Smooth muscle cell (in vitro differentiated cells): ENCODE measurements around the gene DPP10. TPM values are rescaled to one million over a fixed set of nuclear protein-coding genes. Genes with fewer than 3 reads are reported as not detected.

Experiments
- DNase-seq: peaks from one replicate; lab custom pipeline; 2025; ENCODE audit not compliant: unreplicated experiment; lab: John Stamatoyannopoulos, UW
- H2AFZ ChIP-seq: fragments of 200-600 bp; sonication (generic); 2 replicates; pipeline ENCODE4 v1.6.0; 2016; ENCODE audit warnings: antibody characterized with exemption, low read depth, mild to moderate bottlenecking
- H3F3A ChIP-seq: fragments of 200-600 bp; sonication (generic); 2 replicates; pipeline ENCODE4 v1.6.0; 2017; ENCODE audit warnings: antibody characterized with exemption, low read depth
- H3K27ac ChIP-seq: fragments of 200-600 bp; sonication (generic); 2 replicates; pipeline ENCODE4 v1.5.1; 2016; ENCODE audit warnings: low read depth, mild to moderate bottlenecking
- H3K27me3 ChIP-seq: fragments of 200-600 bp; sonication (generic); 2 replicates; pipeline ENCODE4 v1.6.1; 2016; ENCODE audit warnings: low read depth, mild to moderate bottlenecking
- H3K36me3 ChIP-seq: fragments of 200-600 bp; sonication (generic); 2 replicates; pipeline ENCODE4 v1.5.1; 2016; ENCODE audit warnings: low read depth
- H3K4me1 ChIP-seq: fragments of 200-600 bp; sonication (generic); 2 replicates; pipeline ENCODE4 v1.5.1; 2016; ENCODE audit warnings: low read depth
- H3K4me2 ChIP-seq: fragments of 200-600 bp; sonication (generic); 2 replicates; pipeline ENCODE4 v1.6.0; 2016; ENCODE audit warnings: mild to moderate bottlenecking
- H3K4me3 ChIP-seq: fragments of 200-600 bp; sonication (generic); 2 replicates; pipeline ENCODE4 v1.5.1; 2016; ENCODE audit warnings: mild to moderate bottlenecking
- H3K79me2 ChIP-seq: fragments of 200-600 bp; sonication (generic); 2 replicates; pipeline ENCODE4 v1.6.0; 2016; ENCODE audit warnings: low read depth, mild to moderate bottlenecking
- H3K9ac ChIP-seq: fragments of 200-600 bp; sonication (generic); 2 replicates; pipeline ENCODE4 v1.6.0; 2016; ENCODE audit warnings: low read depth
- H3K9me3 ChIP-seq: fragments of 200-600 bp; sonication (generic); replicated peaks from 2 replicates; pipeline ENCODE4 v1.5.1; 2016; ENCODE audit warnings: low read depth
- H4K20me1 ChIP-seq: fragments of 200-600 bp; sonication (generic); 2 replicates; pipeline ENCODE4 v1.6.0; 2016; ENCODE audit warnings: low read depth
- WGBS: methylation state at CpG from one replicate; pipeline ENCODE4 v1.1.7; 2016; ENCODE audit warnings: low lambda C conversion rate; 5-methylcytosine and 5-hydroxymethylcytosine counted together
- polyA plus RNA-seq: library from polyadenylated mRNA; unstranded; fragments of >200 nt; fragmentation: Nextera tagmentation; extraction: Ambion mirVana; gene quantifications from 2 replicates; pipeline ENCODE4 v1.2.1, GENCODE V29; 2016
- total RNA-seq: library from RNA; depleted of rRNA; stranded (reverse); fragments of >200 nt; gene quantifications from 2 replicates; pipeline ENCODE4 v1.2.3, GENCODE V29; 2014
- TF ChIP-seq, protein P1 (sequence below): fragments of 200-600 bp; sonication (generic); IDR thresholded peaks from 2 replicates; pipeline ENCODE4 v1.5.1; 2017; ENCODE audit warnings: borderline replicate concordance, mild to moderate bottlenecking, antibody characterized with exemption; ENCODE audit not compliant: insufficient read depth, poor library complexity, severe bottlenecking

The DPP10 gene
- total and polyA plus RNA-seq, 2 experiments from 2014 or later: 3.6 TPM; not detected in 1

DNA sequence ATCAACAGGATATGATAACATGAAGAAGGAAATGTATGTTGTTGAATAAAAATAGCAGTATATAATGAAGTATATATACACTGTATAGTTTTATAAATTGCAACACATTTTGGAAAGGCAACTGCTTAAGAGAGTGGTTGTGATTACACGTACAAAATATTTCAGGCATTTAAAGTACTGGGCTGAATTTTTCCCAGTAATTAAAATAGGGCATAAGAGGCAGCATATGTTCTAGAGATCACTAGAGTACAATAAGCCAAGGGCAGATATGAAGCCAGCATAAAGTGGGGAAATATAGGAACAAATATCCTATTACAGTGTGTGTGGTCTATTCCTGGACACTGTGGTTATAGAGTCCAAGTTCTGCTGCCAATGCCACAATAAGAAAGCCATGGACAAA is 14.1 kb downstream of the DPP10 start:
- TF ChIP-seq, protein P1, sequence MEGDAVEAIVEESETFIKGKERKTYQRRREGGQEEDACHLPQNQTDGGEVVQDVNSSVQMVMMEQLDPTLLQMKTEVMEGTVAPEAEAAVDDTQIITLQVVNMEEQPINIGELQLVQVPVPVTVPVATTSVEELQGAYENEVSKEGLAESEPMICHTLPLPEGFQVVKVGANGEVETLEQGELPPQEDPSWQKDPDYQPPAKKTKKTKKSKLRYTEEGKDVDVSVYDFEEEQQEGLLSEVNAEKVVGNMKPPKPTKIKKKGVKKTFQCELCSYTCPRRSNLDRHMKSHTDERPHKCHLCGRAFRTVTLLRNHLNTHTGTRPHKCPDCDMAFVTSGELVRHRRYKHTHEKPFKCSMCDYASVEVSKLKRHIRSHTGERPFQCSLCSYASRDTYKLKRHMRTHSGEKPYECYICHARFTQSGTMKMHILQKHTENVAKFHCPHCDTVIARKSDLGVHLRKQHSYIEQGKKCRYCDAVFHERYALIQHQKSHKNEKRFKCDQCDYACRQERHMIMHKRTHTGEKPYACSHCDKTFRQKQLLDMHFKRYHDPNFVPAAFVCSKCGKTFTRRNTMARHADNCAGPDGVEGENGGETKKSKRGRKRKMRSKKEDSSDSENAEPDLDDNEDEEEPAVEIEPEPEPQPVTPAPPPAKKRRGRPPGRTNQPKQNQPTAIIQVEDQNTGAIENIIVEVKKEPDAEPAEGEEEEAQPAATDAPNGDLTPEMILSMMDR: no peak
- no peak for DNase-seq
- H3K79me2 ChIP-seq: no peaks in the 10 kb centered on the region
- no peaks in the 10 kb centered on the region for H3K27me3 ChIP-seq
- H3K36me3 ChIP-seq: no peaks in the 10 kb centered on the region
- no peak overlapping the region for H3K4me2 ChIP-seq
- no peak overlapping the region for H3K27ac ChIP-seq
- WGBS: 70% methylated on average over 1 of the region's 1 CpG
- H3K4me3 ChIP-seq: no peak overlapping the region
- no peaks in the 10 kb centered on the region for H3F3A ChIP-seq
- peaks cover 10% of the 10 kb centered on the region for H3K4me1 ChIP-seq
- H2AFZ ChIP-seq: no peak overlapping the region
- no peak overlapping the region for H3K9ac ChIP-seq
- H3K9me3 ChIP-seq: no peaks in the 10 kb centered on the region
- no peaks in the 10 kb centered on the region for H4K20me1 ChIP-seq

DNA sequence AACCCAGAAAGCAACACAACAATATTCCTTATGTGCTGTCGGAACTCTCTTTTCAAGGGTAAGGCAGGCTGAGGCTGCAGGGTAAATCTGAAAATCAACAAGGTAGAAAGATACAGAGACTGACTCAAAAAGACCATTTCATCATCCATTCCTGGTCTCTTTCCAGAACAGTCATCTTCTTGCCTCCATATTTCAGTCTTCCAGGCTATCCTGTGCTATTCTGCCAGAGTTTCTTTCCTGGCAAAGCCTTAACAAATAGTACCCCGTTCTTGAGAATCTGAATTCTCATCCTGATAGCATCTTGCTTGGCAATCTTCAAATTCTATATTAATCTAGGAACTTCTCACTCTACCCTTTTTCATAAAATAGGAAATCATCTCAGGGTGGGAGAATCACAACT is 15.5 kb downstream of the DPP10 start:
- H3K9ac ChIP-seq: no peak overlapping the region
- H3K4me3 ChIP-seq: no peak overlapping the region
- H3K79me2 ChIP-seq: no peaks in the 10 kb centered on the region
- peaks cover 10% of the 10 kb centered on the region for H3K4me1 ChIP-seq
- no peak overlapping the region for H2AFZ ChIP-seq
- TF ChIP-seq, protein P1: no peak
- no peaks in the 10 kb centered on the region for H3F3A ChIP-seq
- no peak overlapping the region for H3K27ac ChIP-seq
- no peaks in the 10 kb centered on the region for H4K20me1 ChIP-seq
- no peaks in the 10 kb centered on the region for H3K9me3 ChIP-seq
- no peak for DNase-seq
- H3K36me3 ChIP-seq: no peaks in the 10 kb centered on the region
- 90% methylated on average over 2 of the region's 2 CpGs for WGBS
- no peaks in the 10 kb centered on the region for H3K27me3 ChIP-seq
- no peak overlapping the region for H3K4me2 ChIP-seq

GRCh38 chr2:114461116-114461515 is 18.7 kb downstream of the DPP10 start:
- H4K20me1 ChIP-seq: no peaks in the 10 kb centered on the region
- TF ChIP-seq, protein P1: no peak
- H3K36me3 ChIP-seq: no peaks in the 10 kb centered on the region
- H3K9ac ChIP-seq: no peak overlapping the region
- H3K9me3 ChIP-seq: no peaks in the 10 kb centered on the region
- peaks cover 10% of the 10 kb centered on the region for H3K4me1 ChIP-seq
- no peaks in the 10 kb centered on the region for H3F3A ChIP-seq
- no peak overlapping the region for H3K4me3 ChIP-seq
- no peak overlapping the region for H2AFZ ChIP-seq
- 94% methylated on average over 3 of the region's 3 CpGs for WGBS
- no peaks in the 10 kb centered on the region for H3K79me2 ChIP-seq
- H3K4me2 ChIP-seq: no peak overlapping the region
- H3K27ac ChIP-seq: no peak overlapping the region
- DNase-seq: no peak
- no peaks in the 10 kb centered on the region for H3K27me3 ChIP-seq

DNA sequence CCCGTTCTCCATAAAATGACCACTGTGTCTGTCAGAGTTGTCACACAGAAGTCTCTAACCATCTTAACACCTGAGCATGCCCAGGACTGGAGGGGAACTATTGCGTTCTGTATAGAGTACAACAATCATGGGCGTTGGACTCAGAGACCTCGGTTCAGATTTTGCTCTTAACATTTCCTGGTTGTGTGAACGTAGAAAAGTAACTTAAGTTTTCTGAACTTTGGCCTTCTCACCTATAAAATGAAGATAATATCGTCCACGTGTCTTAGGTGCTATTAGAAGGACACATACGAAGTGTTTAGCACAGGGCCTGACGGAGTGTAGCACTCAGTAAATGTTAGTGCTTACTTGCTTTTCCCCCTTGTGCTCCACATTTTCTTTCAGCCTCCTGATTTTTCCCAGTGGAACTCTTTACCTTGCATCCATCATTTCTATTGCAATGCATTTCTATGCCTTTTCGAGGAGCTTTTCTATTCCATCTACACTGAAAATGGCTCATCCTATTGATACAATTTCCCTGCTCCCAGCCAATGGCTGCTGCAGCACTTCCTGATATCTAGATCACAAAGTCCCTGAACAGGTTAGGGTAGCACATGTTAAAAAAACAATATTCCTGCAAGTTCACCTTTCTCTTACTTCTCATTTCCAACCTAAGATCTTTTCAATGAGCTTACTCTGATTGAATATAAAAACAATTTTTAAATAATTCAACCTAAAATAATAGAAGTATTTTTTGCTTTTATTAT is 22.7 kb downstream of the DPP10 start:
- 88% methylated on average over 10 of the region's 10 CpGs for WGBS

More for the DNA sequence above, 22.7 kb downstream of the DPP10 start:
- H3K27ac ChIP-seq: no peak overlapping the region
- H3F3A ChIP-seq: no peaks in the 10 kb centered on the region
- H3K9ac ChIP-seq: no peak overlapping the region
- H4K20me1 ChIP-seq: no peaks in the 10 kb centered on the region
- no peak for DNase-seq
- TF ChIP-seq, protein P1: no peak
- no peaks in the 10 kb centered on the region for H3K79me2 ChIP-seq
- no peak overlapping the region for H2AFZ ChIP-seq
- peaks cover 7% of the 10 kb centered on the region for H3K4me1 ChIP-seq
- H3K4me2 ChIP-seq: no peak overlapping the region
- H3K36me3 ChIP-seq: no peaks in the 10 kb centered on the region
- no peaks in the 10 kb centered on the region for H3K9me3 ChIP-seq
- H3K4me3 ChIP-seq: no peak overlapping the region
- H3K27me3 ChIP-seq: peaks cover 7% of the 10 kb centered on the region
